Activated naive CD4-positive, alpha-beta T cell treated with anti-CD3 and anti-CD28 coated beads, Interleukin-2, amount 50 U/mL, for 72 hours (primary cell): ENCODE data around the gene GAS2L3. TPM values are rescaled to one million over a fixed set of nuclear protein-coding genes. Genes with fewer than 3 reads are reported as not detected.
"Not testable (repeated sequence)": the region's sequence is repeated elsewhere in the genome, so short reads cannot be mapped to it uniquely, and the experiment has no call there.

ENCODE experiments used
- ATAC-seq, 2 donors: fragments of 150-1000 bp; cut with Tn5 transposase; 2 replicates each; pipeline ENCODE4 v1.10.0; 2021; ENCODE audit warnings: mild to moderate bottlenecking in 2 of 2, moderate library complexity in 2 of 2
- DNase-seq, 2 donors: peaks; one replicate each; pipeline ENCODE4 v3.0.0; 2021 to 2022; ENCODE audit warnings: low spot score in 2 of 2
- H3K27ac Mint-ChIP-seq, 2 donors: one replicate each; pipeline ENCODE4 v1.8.0; 2022; ENCODE audit warnings: mild to moderate bottlenecking in 2 of 2, mixed read lengths in 2 of 2
- H3K36me3 Mint-ChIP-seq, 2 donors: one replicate each; pipeline ENCODE4 v1.8.0; 2022; ENCODE audit warnings: mixed read lengths in 2 of 2
- H3K9me3 Mint-ChIP-seq, 2 donors: one replicate each; pipeline ENCODE4 v1.8.0; 2022; ENCODE audit warnings: mixed read lengths in 2 of 2
- total RNA-seq, 2 donors: library from RNA; stranded (reverse); gene quantifications; one replicate each; pipeline ENCODE4 v1.2.3, GENCODE V29; 2022

Gene GAS2L3
- total RNA-seq, 2 donors from 2014 or later = 2.9 to 12.3 TPM

- H3K27ac Mint-ChIP-seq = no peak overlapping the region
- H3K9me3 Mint-ChIP-seq = no peaks in the 10 kb centered on the region
- DNase-seq = no peak
- no peaks in the 10 kb centered on the region for H3K36me3 Mint-ChIP-seq
- no peak for ATAC-seq
Measured at GRCh38 chr12:100565987-100566545, 7.4 kb upstream of the GAS2L3 start.

- no peak overlapping the region for H3K27ac Mint-ChIP-seq
Measured at GRCh38 chr12:100566887-100567637, 6.4 kb upstream of the GAS2L3 start.

GRCh38 chr12:100567945-100568344 lies 5.5 kb upstream of the GAS2L3 start:
- H3K27ac Mint-ChIP-seq = no peak overlapping the region
- DNase-seq (no peak), ATAC-seq (peak in 1 of 2 donors; percentile 74)
- H3K9me3 Mint-ChIP-seq = no peaks in the 10 kb centered on the region
- no peaks in the 10 kb centered on the region for H3K36me3 Mint-ChIP-seq

More at GRCh38 chr12:100566887-100567637, 6.4 kb upstream of the GAS2L3 start:
- H3K9me3 Mint-ChIP-seq = no peaks in the 10 kb centered on the region
- H3K36me3 Mint-ChIP-seq = no peaks in the 10 kb centered on the region
- ATAC-seq (peak in 1 of 2 donors; percentile 63), DNase-seq (no peak)

GRCh38 chr12:100572184-100572583 lies 1.3 kb upstream of the GAS2L3 start:
- H3K27ac Mint-ChIP-seq = no peak overlapping the region
- H3K36me3 Mint-ChIP-seq = peaks cover 5 to 11% of the 10 kb centered on the region in 2 donors
- ATAC-seq = no peak
- no peak for DNase-seq
- H3K9me3 Mint-ChIP-seq = no peaks in the 10 kb centered on the region

- Mint-ChIP-seq H3K27ac (peak overlapping the region in 1 of 2 donors; percentile 78), H3K9me3 (no peaks in the 10 kb centered on the region), H3K36me3 (peaks cover 5 to 11% of the 10 kb centered on the region in 2 donors)
- no peak for ATAC-seq
- DNase-seq = no peak
Measured at GRCh38 chr12:100574187-100575074, 947 bp downstream of the GAS2L3 start.

GRCh38 chr12:100576331-100577036 lies 3.0 kb downstream of the GAS2L3 start:
- Mint-ChIP-seq H3K27ac (no peak overlapping the region), H3K9me3 (no peaks in the 10 kb centered on the region), H3K36me3 (peaks cover 5 to 11% of the 10 kb centered on the region in 2 donors)
- no peak for ATAC-seq
- DNase-seq = no peak

- ATAC-seq = no peak
- peaks cover 5 to 6% of the 10 kb centered on the region in 2 donors for H3K36me3 Mint-ChIP-seq
Measured at GRCh38 chr12:100578923-100579322, 5.4 kb downstream of the GAS2L3 start.

GRCh38 chr12:100579844-100580243 lies 6.4 kb downstream of the GAS2L3 start:
- DNase-seq (no peak), ATAC-seq (no peak)
- peaks cover 0 to 5% of the 10 kb centered on the region in 2 donors for H3K36me3 Mint-ChIP-seq
- H3K9me3 Mint-ChIP-seq = peaks cover 3 to 10% of the 10 kb centered on the region in 2 donors
- no peak overlapping the region for H3K27ac Mint-ChIP-seq

More at GRCh38 chr12:100578923-100579322, 5.4 kb downstream of the GAS2L3 start:
- Mint-ChIP-seq H3K27ac (no peak overlapping the region), H3K9me3 (peaks cover 3 to 6% of the 10 kb centered on the region in 2 donors)
- DNase-seq = no peak

GRCh38 chr12:100584256-100584655 lies 10.8 kb downstream of the GAS2L3 start:
- H3K9me3 Mint-ChIP-seq = peaks cover 24 to 26% of the 10 kb centered on the region in 2 donors
- no peak for ATAC-seq

GRCh38 chr12:100591979-100592378 lies 18.5 kb downstream of the GAS2L3 start:
- Mint-ChIP-seq H3K36me3 (peaks cover 0 to 11% of the 10 kb centered on the region in 2 donors), H3K27ac (no peak overlapping the region), H3K9me3 (peaks cover 1 to 8% of the 10 kb centered on the region in 2 donors)
- ATAC-seq (no peak), DNase-seq (no peak)

More at GRCh38 chr12:100584256-100584655, 10.8 kb downstream of the GAS2L3 start:
- DNase-seq = no peak
- no peak overlapping the region for H3K27ac Mint-ChIP-seq
- H3K36me3 Mint-ChIP-seq = peaks cover 20 to 22% of the 10 kb centered on the region in 2 donors

- Mint-ChIP-seq H3K27ac (no peak overlapping the region), H3K9me3 (peaks cover 0 to 3% of the 10 kb centered on the region in 2 donors), H3K36me3 (peaks cover 0 to 5% of the 10 kb centered on the region in 2 donors)
- ATAC-seq (no peak), DNase-seq (no peak)
Measured at GRCh38 chr12:100593490-100593889, 20.0 kb downstream of the GAS2L3 start.

- no peak for DNase-seq
- ATAC-seq = no peak
- Mint-ChIP-seq H3K27ac (no peak overlapping the region), H3K9me3 (no peaks in the 10 kb centered on the region), H3K36me3 (no peaks in the 10 kb centered on the region)
Measured at GRCh38 chr12:100601626-100602025, 28.1 kb downstream of the GAS2L3 start.

- ATAC-seq, H3K27ac Mint-ChIP-seq, DNase-seq, H3K9me3 Mint-ChIP-seq: not testable (repeated sequence)
- H3K36me3 Mint-ChIP-seq = peaks cover 0 to 10% of the 10 kb centered on the region in 2 donors
Measured at GRCh38 chr12:100602997-100603396, 29.5 kb downstream of the GAS2L3 start.

GRCh38 chr12:100608776-100609175 lies 35.3 kb downstream of the GAS2L3 start:
- H3K36me3 Mint-ChIP-seq = peaks cover 0 to 16% of the 10 kb centered on the region in 2 donors
- peaks cover 6% of the 10 kb centered on the region in 2 donors for H3K9me3 Mint-ChIP-seq
- no peak overlapping the region for H3K27ac Mint-ChIP-seq
- no peak for ATAC-seq
- DNase-seq = no peak

- H3K27ac Mint-ChIP-seq = no peak overlapping the region
- ATAC-seq (no peak), DNase-seq (no peak)
- H3K9me3 Mint-ChIP-seq = peaks cover 6% of the 10 kb centered on the region in 2 donors
- H3K36me3 Mint-ChIP-seq = peaks cover 0 to 16% of the 10 kb centered on the region in 2 donors
Measured at GRCh38 chr12:100610666-100611430, 37.4 kb downstream of the GAS2L3 start.
